Immature natural killer cell (primary cell): ENCODE results near the gene RNF5. TPM values are rescaled to one million over a fixed set of nuclear protein-coding genes. Genes with fewer than 3 reads are reported as not detected.
"Not testable (repeated sequence)": the region's sequence is repeated elsewhere in the genome, so short reads cannot be mapped to it uniquely, and the experiment has no call there.

Source experiments
- DNase-seq, 3 donors: peaks; one replicate each; pipeline ENCODE4 v3.0.0; 2022; ENCODE audit warnings: mixed read lengths in 1 of 3
- H3K27ac Mint-ChIP-seq, 6 donors: one replicate each; pipeline ENCODE4 v1.8.0; 2020; ENCODE audit warnings: mixed read lengths in 6 of 6, mild to moderate bottlenecking in 5 of 6, inconsistent platforms in 4 of 6, moderate library complexity in 3 of 6
- H3K27me3 Mint-ChIP-seq, 3 donors: one replicate each; pipeline ENCODE4 v1.8.0; 2020 to 2021; ENCODE audit warnings: low read depth in 3 of 3, mild to moderate bottlenecking in 3 of 3, mixed read lengths in 3 of 3, moderate library complexity in 3 of 3, inconsistent platforms in 1 of 3
- H3K36me3 Mint-ChIP-seq, 3 donors: one replicate each; pipeline ENCODE4 v1.8.0; 2020; ENCODE audit warnings: mixed read lengths in 3 of 3, inconsistent platforms in 2 of 3, mild to moderate bottlenecking in 2 of 3
- H3K4me1 Mint-ChIP-seq, 2 donors: one replicate each; pipeline ENCODE4 v1.8.0; 2020; ENCODE audit warnings: inconsistent platforms in 2 of 2, mild to moderate bottlenecking in 2 of 2, mixed read lengths in 2 of 2, moderate library complexity in 1 of 2
- H3K4me3 Mint-ChIP-seq, 5 donors: one replicate each; pipeline ENCODE4 v1.8.0; 2020; ENCODE audit warnings: mild to moderate bottlenecking in 5 of 5, mixed read lengths in 5 of 5, inconsistent platforms in 3 of 5, moderate library complexity in 3 of 5
- H3K9me3 Mint-ChIP-seq, 6 donors: one replicate each; pipeline ENCODE4 v1.8.0; 2020; ENCODE audit warnings: mild to moderate bottlenecking in 6 of 6, mixed read lengths in 6 of 6, inconsistent platforms in 4 of 6, moderate library complexity in 3 of 6
- polyA plus RNA-seq, 3 donors: library from polyadenylated mRNA; unstranded; fragments of 300-500 nt; fragmentation: Illumina TruSeq; gene quantifications; one replicate each; pipeline ENCODE4 v1.2.3, GENCODE V29; 2021

Gene RNF5
- polyA plus RNA-seq, 3 donors from 2014 or later: 126 to 190 (median 165) TPM

DNA sequence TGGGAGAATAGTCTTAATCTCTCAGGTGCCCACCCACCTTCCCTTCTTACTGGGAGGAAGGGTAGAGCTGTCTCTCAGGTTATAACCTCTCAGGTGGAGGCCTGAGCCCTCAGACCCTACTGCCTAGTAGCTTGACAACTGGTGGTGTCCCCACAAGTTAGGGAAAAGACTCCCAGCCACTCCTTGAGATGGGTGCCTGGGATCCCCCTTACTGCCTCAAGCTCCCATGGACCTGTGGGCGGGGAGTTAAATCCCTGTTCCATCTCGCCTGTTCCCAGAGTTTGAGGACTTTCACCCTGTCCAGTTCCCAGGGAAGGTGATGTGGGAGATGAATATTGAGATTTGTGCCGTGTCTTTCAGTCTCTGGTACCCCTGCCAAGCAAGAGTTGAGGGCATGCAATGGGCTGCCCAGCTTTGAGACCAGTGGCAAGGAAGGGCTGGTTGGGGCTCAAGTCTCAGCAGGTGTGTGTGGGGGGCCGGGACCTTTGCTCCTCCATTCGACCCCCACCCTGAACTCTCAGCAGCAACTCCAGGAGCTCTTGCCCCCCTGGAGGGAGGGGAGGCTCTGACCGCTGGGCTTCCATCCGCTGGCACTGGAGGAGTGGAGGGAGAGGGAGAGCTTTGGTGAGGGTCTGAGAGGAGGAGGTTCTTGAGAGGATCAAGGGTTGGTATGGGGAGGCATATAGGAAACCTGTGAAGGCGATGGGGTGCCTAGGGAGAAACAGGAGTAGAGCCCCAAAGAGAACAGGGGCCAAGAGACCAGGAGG lies 12.9 kb downstream of the RNF5 start:
- no peaks in the 10 kb centered on the region for H3K9me3 Mint-ChIP-seq
- peaks cover 5 to 21% (median 8%) of the 10 kb centered on the region in 3 donors for H3K36me3 Mint-ChIP-seq
- peak overlapping the region; percentile 95 to 96 (median 96) for H3K4me3 Mint-ChIP-seq
- peak overlapping the region; percentile 99 to 100 (median 99) for H3K27ac Mint-ChIP-seq
- H3K4me1 Mint-ChIP-seq: peaks cover 78 to 82% of the 10 kb centered on the region in 2 donors
- no peak for DNase-seq
- peaks cover 12 to 27% (median 23%) of the 10 kb centered on the region in 3 donors for H3K27me3 Mint-ChIP-seq

DNA sequence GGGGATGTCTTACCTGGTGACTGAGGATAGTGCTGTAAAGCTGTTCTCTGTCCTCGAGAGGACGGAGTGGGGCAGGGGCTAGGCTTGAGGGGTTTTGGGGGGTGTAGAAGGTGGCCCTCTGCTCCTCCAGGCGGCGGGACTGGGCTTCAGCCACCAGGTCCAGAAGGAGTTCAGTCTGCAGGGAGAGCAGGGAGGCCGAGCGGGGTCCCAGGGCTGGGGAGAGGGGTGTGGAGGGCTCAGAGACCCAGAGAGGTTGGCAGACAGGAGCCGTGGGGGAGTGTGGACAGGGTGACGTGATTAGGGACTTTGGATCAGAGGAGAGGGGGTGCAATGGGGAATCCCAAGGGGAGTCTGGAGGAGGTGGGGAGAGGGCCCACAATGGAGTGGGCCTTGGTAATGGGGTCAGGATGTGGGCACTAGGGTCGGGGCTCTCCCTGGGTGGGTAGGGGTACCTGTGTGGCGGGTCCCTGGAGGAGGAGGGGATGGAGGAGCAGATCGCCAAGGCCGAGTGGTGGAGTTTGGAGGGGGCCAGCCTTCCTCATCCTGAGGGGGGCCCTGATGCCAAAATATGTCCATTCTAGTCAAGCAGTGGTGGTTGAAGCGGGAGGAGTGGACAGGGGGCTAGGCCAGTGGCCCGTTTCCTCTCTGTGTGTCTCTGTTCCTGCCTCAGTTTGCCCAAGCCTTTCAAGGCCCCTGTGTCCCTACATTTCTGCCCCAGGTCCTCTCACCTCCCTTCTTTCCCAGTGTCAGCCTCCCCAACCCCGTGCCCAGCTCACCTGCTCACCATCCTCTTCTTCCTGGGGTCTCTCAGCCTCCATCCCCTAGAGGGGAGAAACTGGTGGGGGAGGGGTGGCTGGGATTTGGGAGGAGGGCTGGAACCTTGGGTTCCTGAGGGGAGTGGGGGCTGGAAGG lies 13.7 kb downstream of the RNF5 start:
- H3K36me3 Mint-ChIP-seq: peaks cover 0 to 13% (median under 1%) of the 10 kb centered on the region in 3 donors
- no peaks in the 10 kb centered on the region for H3K9me3 Mint-ChIP-seq
- peaks cover 16 to 31% (median 27%) of the 10 kb centered on the region in 3 donors for H3K27me3 Mint-ChIP-seq
- peaks cover 76 to 83% of the 10 kb centered on the region in 2 donors for H3K4me1 Mint-ChIP-seq
- H3K4me3 Mint-ChIP-seq: peak overlapping the region; percentile 95 to 96 (median 96)
- H3K27ac Mint-ChIP-seq: peak overlapping the region; percentile 99 to 100 (median 99)
- DNase-seq: peak in 2 of 3 donors; percentile 7 to 32

DNA sequence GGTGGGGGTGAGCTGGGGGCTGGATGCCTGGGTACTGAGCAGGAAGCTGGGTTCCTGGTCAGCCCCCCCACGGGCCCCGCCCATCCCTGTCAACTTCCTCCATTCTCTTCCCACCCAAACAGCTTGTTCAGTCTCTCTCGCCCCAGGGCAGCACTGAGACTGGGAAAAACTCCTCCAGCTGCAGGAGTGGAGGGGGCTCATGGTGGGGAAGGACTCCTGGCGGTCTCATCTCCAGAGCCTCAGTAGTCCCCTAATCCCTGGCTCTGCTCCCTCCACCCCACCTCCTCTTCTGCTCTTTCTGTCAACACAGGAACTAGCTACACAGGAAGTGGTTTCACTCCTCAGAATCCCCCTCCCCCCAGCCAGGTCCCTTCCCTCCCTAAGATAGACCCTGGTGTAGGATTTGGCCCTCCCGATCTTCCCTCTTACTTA lies 14.4 kb downstream of the RNF5 start, which contains the start of gene GPSM3:
TSS of gene GPSM3 (minus strand) at position 36 of the 432 bp plus-strand sequence. CDS start 130 bp downstream, outside the sequence.
- peak within 1 kb of the TSS; percentile 99 to 100 (median 100) for H3K27ac Mint-ChIP-seq
- peak; percentile 55 to 68 (median 65) for DNase-seq
- H3K4me3 Mint-ChIP-seq: peak within 1 kb of the TSS; percentile 95 to 96 (median 96)
- no peaks in the 10 kb centered on the region for H3K9me3 Mint-ChIP-seq
- peaks cover 0 to 6% (median 0%) of the 10 kb centered on the region in 3 donors for H3K36me3 Mint-ChIP-seq
- peaks cover 73 to 78% of the 10 kb centered on the region in 2 donors for H3K4me1 Mint-ChIP-seq
- H3K27me3 Mint-ChIP-seq: peaks cover 16 to 31% (median 27%) of the 10 kb centered on the region in 3 donors

DNA sequence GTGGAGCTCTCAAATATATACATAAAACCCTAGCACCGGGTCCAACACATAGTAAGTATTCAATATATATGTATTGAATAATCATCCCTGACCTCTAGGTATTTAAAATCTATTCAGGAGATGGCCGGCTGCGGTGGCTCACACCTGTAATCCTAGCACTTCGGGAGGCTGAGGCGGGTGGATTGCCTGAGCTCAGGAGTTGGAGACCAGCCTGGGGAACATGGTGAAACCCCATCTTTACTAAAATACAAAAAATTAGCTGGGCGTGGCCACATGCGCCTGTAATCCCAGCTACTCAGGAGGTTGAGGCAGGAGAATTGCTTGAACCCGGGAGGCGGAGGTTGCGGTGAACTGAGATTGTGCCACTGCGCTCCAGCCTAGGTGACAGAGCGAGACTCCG lies 14.9 kb downstream of the RNF5 start:
- not testable (repeated sequence) for DNase-seq, H3K9me3 Mint-ChIP-seq, H3K36me3 Mint-ChIP-seq
- Mint-ChIP-seq H3K27ac (peak overlapping the region; percentile 99 to 100 (median 99)), H3K27me3 (peaks cover 16 to 31% (median 27%) of the 10 kb centered on the region in 3 donors), H3K4me1 (peaks cover 71 to 74% of the 10 kb centered on the region in 2 donors), H3K4me3 (peak overlapping the region; percentile 95 to 96 (median 96))

DNA sequence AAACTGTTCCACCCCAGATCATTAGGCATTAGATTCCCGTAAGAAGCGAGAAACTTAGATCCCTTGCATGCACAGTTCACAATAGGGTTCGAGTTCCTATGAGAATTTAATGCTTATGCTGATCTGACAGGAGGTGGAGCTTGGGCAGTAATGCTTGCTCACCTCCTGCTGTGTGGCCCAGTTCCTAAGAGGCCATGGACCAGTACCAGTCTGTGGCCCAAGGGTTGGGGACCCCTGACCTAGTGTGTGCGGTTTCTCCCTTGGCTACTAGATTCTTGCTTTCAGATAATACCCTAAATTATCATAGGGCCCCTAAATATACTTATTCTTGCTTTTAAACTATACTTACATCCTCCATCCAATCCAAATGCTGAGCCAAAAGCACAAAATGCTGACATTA lies 16.2 kb downstream of the RNF5 start:
- Mint-ChIP-seq H3K9me3 (no peaks in the 10 kb centered on the region), H3K4me1 (peaks cover 59 to 63% of the 10 kb centered on the region in 2 donors), H3K36me3 (no peaks in the 10 kb centered on the region), H3K4me3 (peak overlapping the region; percentile 95 to 99 (median 98)), H3K27me3 (peaks cover 16 to 25% (median 23%) of the 10 kb centered on the region in 3 donors), H3K27ac (peak overlapping the region; percentile 99 to 100 (median 100))
- no peak for DNase-seq

DNA sequence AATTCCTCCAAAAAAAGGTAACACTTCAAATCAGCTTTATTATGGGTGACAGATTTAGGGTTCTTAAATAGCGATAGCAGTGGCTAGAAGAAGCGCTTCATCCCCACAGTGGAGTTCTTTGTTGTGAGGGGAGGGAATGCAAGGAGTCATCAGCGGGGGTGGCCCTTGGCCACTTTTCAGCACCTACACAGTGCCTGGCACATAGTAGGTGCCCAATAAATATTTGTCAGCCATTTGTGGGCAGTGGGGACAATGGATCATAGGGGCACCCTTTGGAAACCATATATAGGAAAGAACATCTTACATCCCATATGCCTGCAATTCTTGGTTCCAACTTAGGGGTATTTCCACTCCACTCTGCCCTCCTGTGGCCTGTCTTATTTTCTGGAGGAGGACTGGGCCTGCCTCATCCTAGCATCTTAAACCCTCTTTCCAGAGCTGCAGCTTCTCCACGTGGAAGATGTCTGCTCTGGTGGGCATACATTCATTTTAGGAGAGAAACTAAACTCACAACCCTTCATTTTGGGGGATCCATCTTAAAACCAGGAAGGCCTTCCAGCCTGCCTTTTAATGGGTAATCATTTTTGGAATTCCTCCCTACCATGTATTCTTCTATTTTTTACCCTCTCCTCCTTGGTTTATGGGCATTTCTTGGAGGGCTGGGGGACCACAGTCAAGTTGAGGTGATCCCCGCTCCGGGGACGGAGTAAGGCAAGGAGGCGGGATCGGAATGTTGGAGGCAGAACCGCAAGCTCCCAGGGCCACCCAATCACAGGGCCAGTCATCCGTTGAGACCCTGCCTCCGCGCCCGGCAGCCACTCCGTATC lies 16.8 kb downstream of the RNF5 start:
- no peaks in the 10 kb centered on the region for H3K36me3 Mint-ChIP-seq
- no peaks in the 10 kb centered on the region for H3K9me3 Mint-ChIP-seq
- peaks cover 58 to 61% of the 10 kb centered on the region in 2 donors for H3K4me1 Mint-ChIP-seq
- peak overlapping the region; percentile 94 to 100 (median 100) for H3K27ac Mint-ChIP-seq
- H3K4me3 Mint-ChIP-seq: peak overlapping the region; percentile 98 to 99 (median 98)
- no peak for DNase-seq
- H3K27me3 Mint-ChIP-seq: peaks cover 16 to 23% (median 22%) of the 10 kb centered on the region in 3 donors

DNA sequence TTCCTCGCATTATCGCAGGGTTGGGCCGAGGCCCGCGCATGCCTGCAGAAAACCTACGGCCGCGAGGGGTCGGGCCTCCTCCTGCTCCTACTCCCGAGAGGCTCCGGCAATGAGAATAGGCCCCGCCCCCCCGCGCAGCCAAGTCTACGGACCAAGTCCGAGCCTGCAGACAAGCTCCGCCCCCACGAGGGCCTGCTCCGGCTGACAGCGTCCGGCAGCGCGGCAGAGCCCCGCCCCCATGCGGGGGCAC lies 17.4 kb downstream of the RNF5 start:
- Mint-ChIP-seq H3K4me3 (peak overlapping the region; percentile 98 to 99 (median 98)), H3K4me1 (peaks cover 53 to 56% of the 10 kb centered on the region in 2 donors)

DNA sequence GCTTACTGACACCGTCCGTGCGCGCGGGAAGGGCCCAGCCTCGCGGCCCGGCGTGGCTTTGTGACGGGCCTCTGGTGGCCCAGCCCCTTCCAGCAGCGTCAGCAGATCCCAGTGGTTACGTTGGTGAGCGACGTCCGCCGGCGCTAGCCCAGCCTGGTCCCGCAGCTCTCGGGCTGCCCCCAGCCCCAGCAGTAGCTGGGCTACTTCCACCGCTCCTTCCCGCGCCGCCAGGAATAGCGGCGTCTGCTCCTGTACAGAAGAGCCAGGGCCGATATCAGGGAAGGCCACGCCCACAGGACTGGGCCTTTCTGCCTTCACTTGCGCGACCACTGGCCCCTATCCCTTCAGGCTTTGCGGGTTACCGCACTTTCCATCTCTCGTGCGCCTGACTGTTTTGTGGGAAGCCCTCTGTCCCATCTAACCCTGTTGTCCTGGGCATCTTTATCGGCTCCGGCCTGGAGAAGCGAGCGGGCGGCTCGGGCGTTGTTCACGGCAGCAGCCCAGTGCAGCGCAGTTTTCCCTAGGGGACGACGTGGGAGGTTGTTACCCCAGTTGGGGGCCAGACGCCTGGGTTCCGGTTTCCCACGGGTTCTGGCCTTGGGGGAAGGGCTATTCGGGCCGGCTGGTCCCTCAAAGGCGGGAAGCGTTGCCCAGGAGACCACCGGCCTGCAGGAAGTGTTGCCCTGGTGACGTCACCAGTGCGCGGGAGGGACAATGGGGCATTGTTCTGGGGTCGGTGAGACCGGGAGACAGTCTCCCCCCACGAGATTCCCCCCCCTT lies 17.9 kb downstream of the RNF5 start:
- Mint-ChIP-seq H3K27me3 (peaks cover 11 to 21% (median 18%) of the 10 kb centered on the region in 3 donors), H3K4me1 (peaks cover 50 to 52% of the 10 kb centered on the region in 2 donors), H3K9me3 (no peaks in the 10 kb centered on the region), H3K4me3 (peak overlapping the region; percentile 98 to 99 (median 98)), H3K27ac (peak overlapping the region; percentile 99 to 100 (median 100)), H3K36me3 (no peaks in the 10 kb centered on the region)
- DNase-seq: peak; percentile 81 to 87 (median 84)

More for the DNA sequence above, 17.4 kb downstream of the RNF5 start:
- no peaks in the 10 kb centered on the region for H3K36me3 Mint-ChIP-seq
- H3K27ac Mint-ChIP-seq: peak overlapping the region; percentile 99 to 100 (median 100)
- H3K9me3 Mint-ChIP-seq: no peaks in the 10 kb centered on the region
- peaks cover 12 to 22% (median 18%) of the 10 kb centered on the region in 3 donors for H3K27me3 Mint-ChIP-seq
- peak; percentile 100 for DNase-seq

DNA sequence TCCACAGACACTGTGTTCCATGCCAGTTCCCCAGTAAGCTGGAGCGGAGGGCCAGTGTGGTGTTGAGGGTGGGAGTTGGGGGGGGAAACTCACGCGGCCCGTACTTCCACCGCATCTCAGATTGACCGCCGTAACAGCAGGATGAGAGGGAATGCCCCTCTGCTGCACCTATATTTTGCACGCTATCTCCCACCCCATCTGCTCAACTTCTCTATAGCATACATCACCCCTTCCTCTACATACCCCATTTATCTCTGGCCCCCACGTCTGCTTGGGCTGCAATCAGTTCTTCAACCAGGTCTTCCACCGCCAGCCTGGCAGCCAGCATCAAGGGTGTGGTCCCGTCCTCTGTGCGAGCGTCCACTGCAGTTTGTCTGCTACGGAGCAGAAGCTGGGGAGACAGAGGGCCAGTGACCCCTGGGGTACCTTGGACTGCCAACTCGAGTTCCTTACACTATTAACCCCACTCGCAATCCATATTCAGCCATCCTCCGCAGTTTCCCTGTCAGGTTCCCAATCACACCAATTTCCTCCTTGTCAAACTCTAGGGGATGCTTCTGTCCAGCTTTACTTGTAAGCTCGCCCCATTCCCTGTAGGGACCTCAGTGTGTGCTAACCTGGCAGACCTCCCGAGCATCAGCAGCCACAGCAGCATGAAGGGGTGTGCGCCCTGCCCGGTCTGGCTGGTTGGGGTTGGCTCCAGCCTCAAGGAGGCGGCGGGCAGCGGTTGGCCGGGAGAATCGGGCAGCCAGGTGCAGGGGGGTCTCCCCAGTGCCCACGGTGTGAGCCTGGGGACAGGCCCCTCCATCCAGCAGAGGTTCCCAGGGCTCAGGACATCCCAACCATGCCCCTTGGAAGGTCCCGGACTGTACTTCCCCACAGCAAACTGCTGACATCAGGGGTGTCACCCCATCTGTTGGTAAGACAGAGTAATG lies 18.7 kb downstream of the RNF5 start:
- Mint-ChIP-seq H3K4me1 (peaks cover 42 to 44% of the 10 kb centered on the region in 2 donors), H3K27me3 (peaks cover 10 to 16% (median 14%) of the 10 kb centered on the region in 3 donors), H3K9me3 (no peaks in the 10 kb centered on the region), H3K27ac (peak overlapping the region; percentile 99 to 100 (median 100)), H3K4me3 (peak overlapping the region; percentile 98 to 99 (median 98)), H3K36me3 (no peaks in the 10 kb centered on the region)
- no peak for DNase-seq

DNA sequence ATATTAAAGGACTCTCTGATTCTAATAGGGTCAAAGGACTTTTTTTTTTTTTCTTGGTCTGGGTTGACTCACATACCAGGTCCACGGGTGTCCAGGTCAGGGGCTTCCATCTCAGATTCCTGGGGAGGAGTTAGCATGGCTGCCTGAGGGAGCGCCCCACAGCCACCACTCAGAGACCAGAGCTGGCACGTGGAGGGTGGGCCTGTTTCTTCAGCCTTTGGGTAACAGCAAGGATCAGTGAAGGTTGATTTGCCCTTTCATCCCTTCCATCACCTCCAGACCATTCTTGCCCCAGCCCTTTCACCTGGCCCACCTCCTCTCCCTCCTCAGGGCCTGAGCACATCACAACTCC lies 20.1 kb downstream of the RNF5 start:
- no peaks in the 10 kb centered on the region for H3K36me3 Mint-ChIP-seq
- no peak for DNase-seq
- H3K27ac Mint-ChIP-seq: peak overlapping the region in 4 of 6 donors; percentile 40 to 99 (median 66)
- H3K27me3 Mint-ChIP-seq: peaks cover 8 to 12% (median 12%) of the 10 kb centered on the region in 3 donors
- H3K9me3 Mint-ChIP-seq: no peaks in the 10 kb centered on the region
- H3K4me1 Mint-ChIP-seq: peaks cover 32 to 33% of the 10 kb centered on the region in 2 donors
- H3K4me3 Mint-ChIP-seq: peak overlapping the region in 1 of 5 donors; percentile 42

DNA sequence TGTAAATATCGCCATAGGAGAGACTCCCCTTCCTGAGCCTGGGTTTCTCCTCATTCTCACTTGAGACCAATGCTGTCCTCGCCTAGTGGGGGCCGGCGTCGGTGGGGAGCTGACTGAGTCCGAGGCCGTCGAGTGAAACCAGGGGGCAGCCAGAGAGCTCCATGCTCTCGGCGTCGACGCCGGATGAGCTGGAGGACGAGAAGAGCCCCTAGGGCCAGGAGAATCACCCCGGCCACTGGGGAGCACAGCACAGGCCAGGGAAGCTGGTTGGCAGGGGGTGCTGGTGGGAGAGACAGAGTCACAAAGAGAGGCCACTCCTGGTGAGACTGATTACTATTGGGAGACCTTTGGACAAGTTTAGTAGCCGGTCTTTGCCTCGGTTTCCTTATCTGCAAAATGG lies 20.7 kb downstream of the RNF5 start:
- Mint-ChIP-seq H3K36me3 (no peaks in the 10 kb centered on the region), H3K4me1 (peaks cover 27% of the 10 kb centered on the region in 2 donors), H3K4me3 (peak overlapping the region in 1 of 5 donors; percentile 51), H3K27ac (peak overlapping the region in 4 of 6 donors; percentile 40 to 99 (median 66)), H3K9me3 (no peaks in the 10 kb centered on the region), H3K27me3 (peaks cover 8 to 12% (median 12%) of the 10 kb centered on the region in 3 donors)
- no peak for DNase-seq
